A549 (cell line): ENCODE data around the gene WWP2.

Experiments
- CEBPB ChIP-seq, 2 experiments: fragments of >200 bp in 1 of 2; sonication (Bioruptor Twin) in 1 of 2; formaldehyde crosslinking in 1 of 2; IDR thresholded peaks; 2 replicates each; pipeline ENCODE4 v1.6.1; 2012 to 2016
- CHD4 ChIP-seq: fragments of 200-600 bp; sonication (generic); IDR thresholded peaks from 2 replicates; pipeline ENCODE4 v1.6.1; 2016; ENCODE audit warnings: antibody characterized with exemption, mild to moderate bottlenecking, borderline replicate concordance
- ESRRA ChIP-seq: fragments of 150-350 bp; IDR thresholded peaks from 2 replicates; pipeline ENCODE4 v1.6.1; 2014; ENCODE audit warnings: mild to moderate bottlenecking, low read length, borderline replicate concordance
- KDM5A ChIP-seq: fragments of 200-600 bp; sonication (generic); IDR thresholded peaks from 2 replicates; pipeline ENCODE4 v1.6.1; 2016; ENCODE audit warnings: antibody characterized with exemption, mild to moderate bottlenecking
- MAX ChIP-seq: IDR thresholded peaks from 2 replicates; pipeline ENCODE4 v1.6.1; 2012
- POLR2A ChIP-seq: IDR thresholded peaks from 2 replicates; pipeline ENCODE4 v1.6.1; 2012; ENCODE audit warnings: mild to moderate bottlenecking, low read length
- RFX5 ChIP-seq: fragments of 450-650 bp; IDR thresholded peaks from 2 replicates; pipeline ENCODE4 v1.7.1; 2014; ENCODE audit warnings: antibody characterized with exemption, mild to moderate bottlenecking, moderate library complexity
- SREBF2 ChIP-seq: fragments of 450-650 bp; IDR thresholded peaks from 2 replicates; pipeline ENCODE4 v1.6.1; 2014; ENCODE audit warnings: mild to moderate bottlenecking, moderate library complexity
- ZNF302 ChIP-seq: fragments of 250-450 bp; sonication (Bioruptor Pico); IDR thresholded peaks from 2 replicates; pipeline ENCODE4 v1.9.0; 2021; ENCODE audit warnings: inconsistent platforms, mild to moderate bottlenecking, moderate library complexity
- TF ChIP-seq, protein P1 (sequence below): fragments of 450-650 bp; IDR thresholded peaks from 2 replicates; pipeline ENCODE4 v1.6.1; 2014; ENCODE audit warnings: antibody characterized with exemption
- TF ChIP-seq, protein P2 (sequence below): fragments of >200 bp; sonication (Bioruptor Twin); formaldehyde crosslinking; IDR thresholded peaks from 3 replicates; pipeline ENCODE4 v1.5.1; 2016

- no peak for TF ChIP-seq SREBF2
- no peak for TF ChIP-seq ESRRA
- TF ChIP-seq, protein P1, sequence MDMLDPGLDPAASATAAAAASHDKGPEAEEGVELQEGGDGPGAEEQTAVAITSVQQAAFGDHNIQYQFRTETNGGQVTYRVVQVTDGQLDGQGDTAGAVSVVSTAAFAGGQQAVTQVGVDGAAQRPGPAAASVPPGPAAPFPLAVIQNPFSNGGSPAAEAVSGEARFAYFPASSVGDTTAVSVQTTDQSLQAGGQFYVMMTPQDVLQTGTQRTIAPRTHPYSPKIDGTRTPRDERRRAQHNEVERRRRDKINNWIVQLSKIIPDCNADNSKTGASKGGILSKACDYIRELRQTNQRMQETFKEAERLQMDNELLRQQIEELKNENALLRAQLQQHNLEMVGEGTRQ, result no peak
- TF ChIP-seq, protein P2, sequence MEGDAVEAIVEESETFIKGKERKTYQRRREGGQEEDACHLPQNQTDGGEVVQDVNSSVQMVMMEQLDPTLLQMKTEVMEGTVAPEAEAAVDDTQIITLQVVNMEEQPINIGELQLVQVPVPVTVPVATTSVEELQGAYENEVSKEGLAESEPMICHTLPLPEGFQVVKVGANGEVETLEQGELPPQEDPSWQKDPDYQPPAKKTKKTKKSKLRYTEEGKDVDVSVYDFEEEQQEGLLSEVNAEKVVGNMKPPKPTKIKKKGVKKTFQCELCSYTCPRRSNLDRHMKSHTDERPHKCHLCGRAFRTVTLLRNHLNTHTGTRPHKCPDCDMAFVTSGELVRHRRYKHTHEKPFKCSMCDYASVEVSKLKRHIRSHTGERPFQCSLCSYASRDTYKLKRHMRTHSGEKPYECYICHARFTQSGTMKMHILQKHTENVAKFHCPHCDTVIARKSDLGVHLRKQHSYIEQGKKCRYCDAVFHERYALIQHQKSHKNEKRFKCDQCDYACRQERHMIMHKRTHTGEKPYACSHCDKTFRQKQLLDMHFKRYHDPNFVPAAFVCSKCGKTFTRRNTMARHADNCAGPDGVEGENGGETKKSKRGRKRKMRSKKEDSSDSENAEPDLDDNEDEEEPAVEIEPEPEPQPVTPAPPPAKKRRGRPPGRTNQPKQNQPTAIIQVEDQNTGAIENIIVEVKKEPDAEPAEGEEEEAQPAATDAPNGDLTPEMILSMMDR, result no peak
- no peak for TF ChIP-seq RFX5
- TF ChIP-seq KDM5A, result no peak
- no peak for TF ChIP-seq POLR2A
- no peak for TF ChIP-seq MAX
- no peak for TF ChIP-seq CEBPB (IDR thresholded peaks at IDR 0.05)
- TF ChIP-seq CHD4, result no peak
- no peak for TF ChIP-seq ZNF302 (CRISPR knock-in tag)
Observed at GRCh38 chr16:69748694-69749345, 13.3 kb upstream of the WWP2 start.
